Measurements from ENCODE around the gene SNAI1.

DNA sequence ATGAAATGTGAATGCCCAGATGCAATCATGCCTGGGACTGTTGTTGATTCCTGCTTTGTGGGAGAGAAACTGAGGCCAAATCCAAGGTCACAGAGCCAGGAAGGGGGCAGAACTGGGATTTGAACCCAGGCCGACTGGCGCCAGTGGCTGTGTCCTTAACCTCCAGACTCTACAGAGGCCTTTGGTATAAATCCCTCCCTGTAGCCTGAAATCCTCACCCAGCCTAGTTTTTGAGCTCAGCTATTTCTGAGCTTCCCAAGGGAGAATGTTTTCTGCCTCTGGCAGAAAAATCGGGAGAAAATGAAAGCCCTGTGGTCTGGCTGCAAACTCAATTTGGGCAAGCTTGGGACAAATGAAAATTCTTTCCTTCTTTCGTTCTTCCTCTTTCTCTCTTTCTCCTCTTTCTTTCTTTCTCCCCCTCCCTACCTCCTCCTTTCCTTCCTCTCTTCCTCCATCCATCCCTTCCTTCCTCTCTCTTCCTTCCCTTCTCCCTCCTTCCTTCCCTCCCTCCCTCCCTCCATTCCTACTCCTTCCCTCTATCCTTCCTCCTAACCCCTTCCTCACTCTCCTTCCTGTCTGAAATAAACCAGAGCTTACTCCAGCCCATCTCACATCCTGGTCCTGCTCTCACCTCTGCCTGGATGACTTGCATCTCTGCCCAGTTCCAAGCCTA lies 34.9 kb downstream of the SNAI1 start:
- TF ChIP-seq, protein P1, sequence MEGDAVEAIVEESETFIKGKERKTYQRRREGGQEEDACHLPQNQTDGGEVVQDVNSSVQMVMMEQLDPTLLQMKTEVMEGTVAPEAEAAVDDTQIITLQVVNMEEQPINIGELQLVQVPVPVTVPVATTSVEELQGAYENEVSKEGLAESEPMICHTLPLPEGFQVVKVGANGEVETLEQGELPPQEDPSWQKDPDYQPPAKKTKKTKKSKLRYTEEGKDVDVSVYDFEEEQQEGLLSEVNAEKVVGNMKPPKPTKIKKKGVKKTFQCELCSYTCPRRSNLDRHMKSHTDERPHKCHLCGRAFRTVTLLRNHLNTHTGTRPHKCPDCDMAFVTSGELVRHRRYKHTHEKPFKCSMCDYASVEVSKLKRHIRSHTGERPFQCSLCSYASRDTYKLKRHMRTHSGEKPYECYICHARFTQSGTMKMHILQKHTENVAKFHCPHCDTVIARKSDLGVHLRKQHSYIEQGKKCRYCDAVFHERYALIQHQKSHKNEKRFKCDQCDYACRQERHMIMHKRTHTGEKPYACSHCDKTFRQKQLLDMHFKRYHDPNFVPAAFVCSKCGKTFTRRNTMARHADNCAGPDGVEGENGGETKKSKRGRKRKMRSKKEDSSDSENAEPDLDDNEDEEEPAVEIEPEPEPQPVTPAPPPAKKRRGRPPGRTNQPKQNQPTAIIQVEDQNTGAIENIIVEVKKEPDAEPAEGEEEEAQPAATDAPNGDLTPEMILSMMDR (conservative IDR thresholded peaks at IDR 0.05; ENCODE audit: low read depth, low read length): no peak
- no peak for TF ChIP-seq EZH2 (IDR thresholded peaks at IDR 0.05; ENCODE audit: borderline replicate concordance, low read depth, low read length, poor library complexity, severe bottlenecking)
